PC-3 (cell line): ENCODE measurements around the gene CACNG5. TPM values are rescaled to one million over a fixed set of nuclear protein-coding genes. Genes with fewer than 3 reads are reported as not detected.

ENCODE experiments used
- ATAC-seq: fragments of 200-7000 bp; cut with Tn5 transposase; 2 replicates; pipeline ENCODE4 v1.9.1; 2020; ENCODE audit warnings: mild to moderate bottlenecking, moderate library complexity
- BruUV-seq: library from RNA; stranded (reverse); fragments of 400-500 nt; replicated peaks from 2 replicates; lab custom pipeline; 2021; lab: Mats Ljungman, UMichigan
- CTCF ChIA-PET: fragments of 300-600 bp; sonication (Branson Sonifier 250); formaldehyde crosslinking; loops from one replicate; lab custom pipeline; 2022; ENCODE audit warnings: antibody characterized with exemption; lab: Charles Lee
- POLR2A ChIA-PET: fragments of 300-600 bp; sonication (Branson Sonifier 250); formaldehyde crosslinking; loops from one replicate; lab custom pipeline; 2022; ENCODE audit warnings: antibody characterized with exemption; ENCODE audit not compliant: unreplicated experiment; lab: Charles Lee
- DNase-seq: peaks from one replicate; pipeline ENCODE4 v3.0.0-alpha.2; 2015
- H2AFZ ChIP-seq: fragments of 300-600 bp; sonication (generic); 2 replicates; pipeline ENCODE4 v1.6.0; 2016; ENCODE audit warnings: antibody characterized with exemption, low read length
- H3F3A ChIP-seq: fragments of 300-600 bp; sonication (generic); one replicate; pipeline ENCODE4 v1.6.0; 2017; ENCODE audit warnings: antibody characterized with exemption, low read length, control low read depth, mild to moderate bottlenecking; ENCODE audit not compliant: unreplicated experiment
- H3K27ac ChIP-seq: fragments of 300-600 bp; sonication (generic); 2 replicates; pipeline ENCODE4 v1.5.1; 2016; ENCODE audit warnings: mild to moderate bottlenecking, low read length
- H3K27me3 ChIP-seq: fragments of 300-600 bp; sonication (generic); 2 replicates; pipeline ENCODE4 v1.6.1; 2016; ENCODE audit warnings: low read length, mixed read lengths
- H3K36me3 ChIP-seq: fragments of 300-600 bp; sonication (generic); 2 replicates; pipeline ENCODE4 v1.6.1; 2016; ENCODE audit warnings: low read depth, mixed run types, low read length, mixed read lengths
- H3K4me1 ChIP-seq: fragments of 300-600 bp; sonication (generic); 2 replicates; pipeline ENCODE4 v1.5.1; 2016; ENCODE audit warnings: low read length; ENCODE audit not compliant: insufficient read depth
- H3K4me2 ChIP-seq: fragments of 300-600 bp; sonication (generic); 2 replicates; pipeline ENCODE4 v1.6.0; 2016; ENCODE audit warnings: low read length
- H3K4me3 ChIP-seq: fragments of 300-600 bp; sonication (generic); 2 replicates; pipeline ENCODE4 v1.5.1; 2016; ENCODE audit warnings: mild to moderate bottlenecking, low read length, mixed read lengths
- H3K79me2 ChIP-seq: fragments of 300-600 bp; sonication (generic); 2 replicates; pipeline ENCODE4 v1.6.1; 2017; ENCODE audit warnings: low read length, mixed read lengths
- H3K9ac ChIP-seq: fragments of 300-600 bp; sonication (generic); 2 replicates; pipeline ENCODE4 v1.6.0; 2016; ENCODE audit warnings: mild to moderate bottlenecking, low read length
- H3K9me2 ChIP-seq: fragments of 300-600 bp; sonication (generic); replicated peaks from 2 replicates; pipeline ENCODE4 v1.6.1; 2016; ENCODE audit warnings: mixed run types, low read length, mixed read lengths
- H3K9me3 ChIP-seq: fragments of 300-600 bp; sonication (generic); 2 replicates; pipeline ENCODE4 v1.6.1; 2016; ENCODE audit warnings: low read length, mixed read lengths
- H4K20me1 ChIP-seq: fragments of 300-600 bp; sonication (generic); 2 replicates; pipeline ENCODE4 v1.6.1; 2016; ENCODE audit warnings: low read length, mixed read lengths
- EZH2 ChIP-seq: fragments of 300-600 bp; sonication (generic); IDR thresholded peaks from one replicate; pipeline ENCODE4 v1.6.1; 2017; ENCODE audit warnings: antibody characterized with exemption, mild to moderate bottlenecking, low read length; ENCODE audit not compliant: unreplicated experiment
- EZH2phosphoT487 ChIP-seq: fragments of 300-600 bp; sonication (generic); IDR thresholded peaks from 2 replicates; pipeline ENCODE4 v1.6.1; 2018; ENCODE audit warnings: mild to moderate bottlenecking, antibody characterized with exemption, low read length, borderline replicate concordance
- intact Hi-C: fragments of 100-400 bp; cut with micrococcal nuclease; formaldehyde crosslinking; loops from 2 replicates; pipeline ENCODE4 v1.9.0; 2023
- total RNA-seq: library from RNA; depleted of rRNA; stranded (reverse); fragments of >200 nt; gene quantifications from 2 replicates; pipeline ENCODE4 v1.2.3, GENCODE V29; 2014
- TF ChIP-seq, protein P1 (sequence below): fragments of 300-600 bp; sonication (generic); conservative IDR thresholded peaks from 2 replicates; pipeline ENCODE4 v1.5.1; 2017; ENCODE audit warnings: antibody characterized with exemption, low read depth, mild to moderate bottlenecking, low read length

The CACNG5 gene
- total RNA-seq, 1 experiment from 2014 or later = not detected

GRCh38 chr17:66837885-66838665, 3.2 kb downstream of the CACNG5 start:
- no peaks in the 10 kb centered on the region for H3K9me3 ChIP-seq
- no peaks in the 10 kb centered on the region for H3K36me3 ChIP-seq
- TF ChIP-seq EZH2phosphoT487 (no peak), EZH2 (no peak)
- TF ChIP-seq, protein P1, sequence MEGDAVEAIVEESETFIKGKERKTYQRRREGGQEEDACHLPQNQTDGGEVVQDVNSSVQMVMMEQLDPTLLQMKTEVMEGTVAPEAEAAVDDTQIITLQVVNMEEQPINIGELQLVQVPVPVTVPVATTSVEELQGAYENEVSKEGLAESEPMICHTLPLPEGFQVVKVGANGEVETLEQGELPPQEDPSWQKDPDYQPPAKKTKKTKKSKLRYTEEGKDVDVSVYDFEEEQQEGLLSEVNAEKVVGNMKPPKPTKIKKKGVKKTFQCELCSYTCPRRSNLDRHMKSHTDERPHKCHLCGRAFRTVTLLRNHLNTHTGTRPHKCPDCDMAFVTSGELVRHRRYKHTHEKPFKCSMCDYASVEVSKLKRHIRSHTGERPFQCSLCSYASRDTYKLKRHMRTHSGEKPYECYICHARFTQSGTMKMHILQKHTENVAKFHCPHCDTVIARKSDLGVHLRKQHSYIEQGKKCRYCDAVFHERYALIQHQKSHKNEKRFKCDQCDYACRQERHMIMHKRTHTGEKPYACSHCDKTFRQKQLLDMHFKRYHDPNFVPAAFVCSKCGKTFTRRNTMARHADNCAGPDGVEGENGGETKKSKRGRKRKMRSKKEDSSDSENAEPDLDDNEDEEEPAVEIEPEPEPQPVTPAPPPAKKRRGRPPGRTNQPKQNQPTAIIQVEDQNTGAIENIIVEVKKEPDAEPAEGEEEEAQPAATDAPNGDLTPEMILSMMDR = no peak
- no peak overlapping the region for H3K9ac ChIP-seq
- H3K27me3 ChIP-seq = peaks cover 55% of the 10 kb centered on the region
- no peak overlapping the region for H3K27ac ChIP-seq
- no peaks in the 10 kb centered on the region for H3F3A ChIP-seq
- H3K9me2 ChIP-seq = no peaks in the 10 kb centered on the region
- H3K79me2 ChIP-seq = no peaks in the 10 kb centered on the region
- ChIA-PET CTCF (no interaction called here), POLR2A (no interaction called here)
- H3K4me1 ChIP-seq = no peaks in the 10 kb centered on the region
- no TSS peak for BruUV-seq
- H3K4me2 ChIP-seq = no peak overlapping the region
- no peak overlapping the region for H2AFZ ChIP-seq
- no peaks in the 10 kb centered on the region for H4K20me1 ChIP-seq
- H3K4me3 ChIP-seq = no peak overlapping the region
- intact Hi-C loops = no loop called here
- ATAC-seq = no peak
- DNase-seq = no peak

DNA sequence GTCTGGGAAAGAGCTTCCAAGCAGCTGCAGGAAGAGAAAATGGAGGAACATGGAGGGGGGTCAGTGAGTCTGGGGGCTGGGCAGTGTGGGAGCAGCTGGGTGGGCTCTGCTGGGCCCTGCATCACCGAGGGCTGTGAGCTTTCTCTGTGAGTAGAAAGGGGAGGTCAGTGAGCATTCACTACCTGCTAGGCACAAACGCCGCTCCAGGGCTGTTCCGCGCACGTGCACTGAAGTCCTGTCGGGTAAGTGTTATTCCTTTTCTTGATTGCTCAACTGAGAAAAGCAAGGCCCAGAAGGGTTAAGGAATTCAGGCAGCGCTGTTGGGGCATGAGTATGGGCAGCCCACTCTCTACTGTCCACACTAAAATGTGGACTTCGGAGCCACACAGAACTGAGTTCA, 4.7 kb downstream of the CACNG5 start:
- intact Hi-C loops = no loop called here

DNA sequence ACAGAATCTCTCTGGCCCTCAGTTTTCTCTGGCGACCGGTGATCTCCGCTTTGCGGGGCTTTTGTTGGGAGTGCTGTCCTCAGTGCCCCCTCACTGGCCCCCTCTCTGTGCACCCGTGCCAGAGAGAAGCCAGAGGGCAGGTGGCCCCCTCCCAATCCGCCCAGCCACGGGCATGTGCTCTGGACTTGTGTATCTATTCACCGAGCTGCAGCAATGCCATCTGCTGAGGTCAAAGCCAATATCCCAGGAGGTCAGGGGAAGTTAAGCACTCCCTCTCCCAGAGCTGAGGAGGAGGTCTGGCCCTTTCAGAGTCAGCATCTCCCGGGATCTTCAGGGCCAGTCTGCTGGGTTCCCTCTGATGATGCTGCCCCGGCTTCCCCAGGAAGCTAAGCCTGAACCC, 5.1 kb downstream of the CACNG5 start:
- TF ChIP-seq EZH2 = no peak
- TF ChIP-seq EZH2phosphoT487 = no peak
- TF ChIP-seq, protein P1 = no peak
- no peak overlapping the region for H3K4me2 ChIP-seq
- ATAC-seq = no peak
- no peak overlapping the region for H3K4me3 ChIP-seq
- no peak overlapping the region for H2AFZ ChIP-seq
- H3K27ac ChIP-seq = no peak overlapping the region
- no peaks in the 10 kb centered on the region for H3K4me1 ChIP-seq
- H3K79me2 ChIP-seq = no peaks in the 10 kb centered on the region
- no peaks in the 10 kb centered on the region for H3K9me2 ChIP-seq
- H3K9ac ChIP-seq = no peak overlapping the region
- no peaks in the 10 kb centered on the region for H3K36me3 ChIP-seq
- no peaks in the 10 kb centered on the region for H3K9me3 ChIP-seq
- H3K27me3 ChIP-seq = peaks cover 47% of the 10 kb centered on the region
- BruUV-seq = no TSS peak
- POLR2A ChIA-PET = no interaction called here
- CTCF ChIA-PET = no interaction called here
- no peak for DNase-seq
- no peaks in the 10 kb centered on the region for H3F3A ChIP-seq
- no peaks in the 10 kb centered on the region for H4K20me1 ChIP-seq
- intact Hi-C loops = no loop called here

More for the DNA sequence above, 4.7 kb downstream of the CACNG5 start:
- Histone ChIP-seq H3K4me3 (no peak overlapping the region), H3K27ac (no peak overlapping the region), H3K9me2 (no peaks in the 10 kb centered on the region), H3K4me1 (no peaks in the 10 kb centered on the region), H3K79me2 (no peaks in the 10 kb centered on the region), H3K27me3 (peaks cover 47% of the 10 kb centered on the region), H4K20me1 (no peaks in the 10 kb centered on the region), H3F3A (no peaks in the 10 kb centered on the region), H3K9me3 (no peaks in the 10 kb centered on the region), H3K9ac (no peak overlapping the region), H3K4me2 (no peak overlapping the region), H2AFZ (no peak overlapping the region), H3K36me3 (no peaks in the 10 kb centered on the region)
- TF ChIP-seq, protein P1 = no peak
- no TSS peak for BruUV-seq
- ATAC-seq = no peak
- POLR2A ChIA-PET = no interaction called here
- CTCF ChIA-PET = no interaction called here
- no peak for DNase-seq
